A549 (cell line): ENCODE measurements around the gene HDAC6. TPM values are rescaled to one million over a fixed set of nuclear protein-coding genes. Genes with fewer than 3 reads are reported as not detected.
"Not testable (repeated sequence)": the region's sequence is repeated elsewhere in the genome, so short reads cannot be mapped to it uniquely, and the experiment has no call there.

Experiments used
- ATAC-seq, 2 experiments: fragments of 200-7000 bp in 1 of 2; fragments of >200 bp in 1 of 2; cut with Nextera tagmentation in 1 of 2; cut with Tn5 transposase in 1 of 2; 3 replicates each; pipeline versions ENCODE4 v1.8.0 to v1.9.1; 2018 to 2020; ENCODE audit warnings: mild to moderate bottlenecking in 1 of 2, moderate library complexity in 1 of 2
- CTCF ChIA-PET: fragments of 300-600 bp; sonication (Branson Sonifier 250); formaldehyde crosslinking; extraction: SDS; loops from one replicate; lab custom pipeline; 2021; ENCODE audit warnings: antibody characterized with exemption, inconsistent platforms; lab: Yijun Ruan, JAX
- POLR2A ChIA-PET: fragments of 350-600 bp; formaldehyde crosslinking; extraction: SDS; loops from one replicate; lab custom pipeline; 2021; ENCODE audit warnings: antibody characterized with exemption, inconsistent platforms; lab: Yijun Ruan, JAX
- DNase-seq, 2 experiments: peaks; one replicate each; pipeline versions ENCODE4 v3.0.0 to v3.0.0-alpha.2; 2011 to 2016; ENCODE audit warnings: low read depth in 1 of 2, low spot score in 1 of 2
- FAIRE-seq: peaks from 2 replicates; lab custom pipeline; 2011; peaks lifted over from hg19 to GRCh38; lab: Jason Lieb, UNC
- H3K27ac ChIP-seq, 2 experiments: fragments of >200 bp; sonication (Bioruptor Twin); formaldehyde crosslinking; 3 replicates each; pipeline ENCODE4 v1.5.1; 2016 to 2017
- H3K4me1 ChIP-seq: fragments of >200 bp; sonication (Bioruptor Twin); formaldehyde crosslinking; 3 replicates; pipeline ENCODE4 v1.6.1; 2016
- H3K4me2 ChIP-seq: fragments of >200 bp; sonication (Bioruptor Twin); formaldehyde crosslinking; 3 replicates; pipeline ENCODE4 v1.6.1; 2016
- H3K4me3 ChIP-seq: fragments of >200 bp; sonication (Bioruptor Twin); formaldehyde crosslinking; 3 replicates; pipeline ENCODE4 v1.5.1; 2016
- H3K9me3 ChIP-seq: fragments of >200 bp; sonication (Bioruptor Twin); formaldehyde crosslinking; 3 replicates; pipeline ENCODE4 v1.6.1; 2016
- ATOH8 ChIP-seq: fragments of 250-450 bp; sonication (Bioruptor Pico); IDR thresholded peaks from 2 replicates; pipeline ENCODE4 v1.5.0; 2020; ENCODE audit warnings: low read depth, mild to moderate bottlenecking, moderate library complexity
- CTCF ChIP-seq: fragments of >200 bp; sonication (Bioruptor Twin); formaldehyde crosslinking; IDR thresholded peaks from 3 replicates; pipeline ENCODE4 v1.5.1; 2016
- EHF ChIP-seq: fragments of 250-450 bp; sonication (Bioruptor Pico); IDR thresholded peaks from 2 replicates; pipeline ENCODE4 v1.5.0; 2020; ENCODE audit warnings: mild to moderate bottlenecking
- EP300 ChIP-seq, 2 experiments: fragments of >200 bp; sonication (Bioruptor Twin); formaldehyde crosslinking; IDR thresholded peaks; 2 replicates in 1 of 2; 3 replicates in 1 of 2; pipeline ENCODE4 v1.6.1; 2016 to 2017
- HMGXB4 ChIP-seq: fragments of 250-450 bp; sonication (Bioruptor Pico); IDR thresholded peaks from 2 replicates; pipeline ENCODE4 v1.5.0; 2021; ENCODE audit warnings: mild to moderate bottlenecking, moderate library complexity, borderline replicate concordance
- KDM1A ChIP-seq: fragments of 200-600 bp; sonication (generic); IDR thresholded peaks from 2 replicates; pipeline ENCODE4 v1.6.1; 2016; ENCODE audit warnings: low read depth, mild to moderate bottlenecking
- KDM5A ChIP-seq: fragments of 200-600 bp; sonication (generic); IDR thresholded peaks from 2 replicates; pipeline ENCODE4 v1.6.1; 2016; ENCODE audit warnings: antibody characterized with exemption, mild to moderate bottlenecking
- MAFK ChIP-seq: fragments of 450-650 bp; IDR thresholded peaks from 2 replicates; pipeline ENCODE4 v1.6.1; 2014; ENCODE audit not compliant: partially characterized antibody
- MAX ChIP-seq: IDR thresholded peaks from 2 replicates; pipeline ENCODE4 v1.6.1; 2012
- NFE2L2 ChIP-seq: fragments of 150-350 bp; conservative IDR thresholded peaks from 2 replicates; pipeline ENCODE4 v1.6.1; 2014; ENCODE audit warnings: low read length
- NR3C1 ChIP-seq: fragments of >200 bp; sonication (Bioruptor Twin); formaldehyde crosslinking; IDR thresholded peaks from 3 replicates; pipeline ENCODE4 v1.6.1; 2017
- POLR2A ChIP-seq: IDR thresholded peaks from 2 replicates; pipeline ENCODE4 v1.6.1; 2012; ENCODE audit warnings: mild to moderate bottlenecking, low read length
- RAD21 ChIP-seq, 2 experiments: fragments of >200 bp in 1 of 2; sonication (Bioruptor Twin) in 1 of 2; formaldehyde crosslinking in 1 of 2; IDR thresholded peaks in 1 of 2; conservative IDR thresholded peaks in 1 of 2; 2 replicates in 1 of 2; 3 replicates in 1 of 2; pipeline ENCODE4 v1.6.1; 2012 to 2018; ENCODE audit warnings: inconsistent platforms in 1 of 2
- RCOR1 ChIP-seq: fragments of 150-350 bp; IDR thresholded peaks from 2 replicates; pipeline ENCODE4 v1.6.1; 2014; ENCODE audit warnings: antibody characterized with exemption, low read length, low read depth
- REST ChIP-seq: fragments of 200-600 bp; sonication (generic); IDR thresholded peaks from 2 replicates; pipeline ENCODE4 v1.6.1; 2016; ENCODE audit warnings: antibody characterized with exemption, mild to moderate bottlenecking, moderate library complexity
- SMC3 ChIP-seq: fragments of >200 bp; sonication (Bioruptor Twin); formaldehyde crosslinking; IDR thresholded peaks from 3 replicates; pipeline ENCODE4 v1.6.1; 2018; ENCODE audit warnings: inconsistent platforms
- TP53 ChIP-seq: fragments of 250-450 bp; sonication (Bioruptor Pico); IDR thresholded peaks from 2 replicates; pipeline ENCODE4 v1.5.0; 2021; ENCODE audit warnings: mild to moderate bottlenecking, moderate library complexity
- USF2 ChIP-seq: fragments of 450-650 bp; IDR thresholded peaks from 2 replicates; pipeline ENCODE4 v1.6.1; 2014; ENCODE audit warnings: antibody characterized with exemption
- ZC3H11A ChIP-seq: fragments of 450-650 bp; IDR thresholded peaks from 2 replicates; pipeline ENCODE4 v1.6.1; 2014; ENCODE audit warnings: antibody characterized with exemption, mild to moderate bottlenecking
- ZNF302 ChIP-seq: fragments of 250-450 bp; sonication (Bioruptor Pico); IDR thresholded peaks from 2 replicates; pipeline ENCODE4 v1.9.0; 2021; ENCODE audit warnings: inconsistent platforms, mild to moderate bottlenecking, moderate library complexity
- WGBS: methylation state at CpG from one replicate; pipeline ENCODE4 v1.1.6; 2017; ENCODE audit errors: missing lambda C conversion rate; 5-methylcytosine and 5-hydroxymethylcytosine counted together
- polyA plus RNA-seq, 4 experiments: library from polyadenylated mRNA; depleted of rRNA in 3 of 4; stranded (reverse); fragments of >200 nt; fragmentation: RNase III in 1 of 4; extraction: RNeasy Plus Mini Kit Qiagen cat#74134 plus additional on column Dnase treatment in 1 of 4; gene quantifications; 2 replicates in 3 of 4; 3 replicates in 1 of 4; pipeline ENCODE4 v1.2.3, GENCODE V29; 2011 to 2017

The HDAC6 gene
- polyA plus RNA-seq, 2 of the 4 experiments (the other 2 are of a cell fraction): 50.6 to 52.1 TPM

- TF ChIP-seq CTCF (peak; percentile 34; the same call in 2 of the 3 replicates), REST (no peak), SMC3 (peak; percentile 34), RAD21 (conservative IDR thresholded peaks at IDR 0.05 in 1 of 2, IDR thresholded peaks at IDR 0.05 in 1 of 2) (peak; percentile 41 to 51; a peak in 4 of 5 replicates), USF2 (no peak), NR3C1 (no peak), NFE2L2 (no peak)
- POLR2A ChIA-PET: no interaction called here
- no peak overlapping the region for H3K27ac ChIP-seq
- H3K4me1 ChIP-seq: no peaks in the 10 kb centered on the region
- H3K4me3 ChIP-seq: no peak overlapping the region
- no peak for FAIRE-seq
- WGBS: 22% methylated on average over 5 of the region's 5 CpGs
- DNase-seq: peak in 1 of 2 experiments; percentile 29
- 0 out of 6 replicates have a peak, but pooled peaks of 1 of the 2 experiments have one; percentile 23 for ATAC-seq
- H3K4me2 ChIP-seq: peak overlapping the region; percentile 32; the same call in 1 of the 3 replicates
- no peaks in the 10 kb centered on the region for H3K9me3 ChIP-seq
- CTCF ChIA-PET: interaction anchor here (0.6 to 1.4 kb wide), 2 partner anchors 12 to 91 kb away, joined by 3 read pairs; no protein-coding TSS in a partner anchor
Measured at GRCh38 chrX:48854898-48855297, 53.0 kb downstream of the HDAC6 start.

GRCh38 chrX:48864210-48864609, 62.3 kb downstream of the HDAC6 start:
- ChIA-PET POLR2A (interaction anchor here (0.7 to 1.5 kb wide), 2 partner anchors 27 to 33 kb away, joined by 4 to 8 read pairs; partner anchors contain the start of genes PQBP1 and TIMM17B), CTCF (interaction anchor here (0.6 to 1.0 kb wide), 5 partner anchors 16 to 40 kb away, joined by 3 to 4 read pairs (median 3); no protein-coding TSS in a partner anchor)
- Histone ChIP-seq H3K4me1 (peaks cover 17% of the 10 kb centered on the region), H3K27ac (peak overlapping the region in 1 of 2 experiments; percentile 18; a peak in 2 of 6 replicates), H3K4me3 (no peak overlapping the region), H3K9me3 (no peaks in the 10 kb centered on the region), H3K4me2 (no peak overlapping the region)
- no peak for DNase-seq
- WGBS: 29% methylated on average over 4 of the region's 4 CpGs
- no peak for FAIRE-seq
- ATAC-seq: no peak
- TF ChIP-seq MAX: no peak
- TF ChIP-seq RCOR1: no peak
- no peak for TF ChIP-seq KDM1A
- TF ChIP-seq ZNF302: no peak
- no peak for TF ChIP-seq POLR2A
- TF ChIP-seq EHF (CRISPR knock-in tag): no peak
- no peak for TF ChIP-seq HMGXB4
- TF ChIP-seq TP53 (CRISPR knock-in tag): no peak
- no peak for TF ChIP-seq EP300 (IDR thresholded peaks at IDR 0.05)
- no peak for TF ChIP-seq MAFK
- TF ChIP-seq ZC3H11A: no peak
- TF ChIP-seq ATOH8 (CRISPR knock-in tag): no peak
- TF ChIP-seq KDM5A: no peak

GRCh38 chrX:48872017-48872416, 70.2 kb downstream of the HDAC6 start:
- H3K27ac ChIP-seq, H3K4me2 ChIP-seq, H3K9me3 ChIP-seq, H3K4me3 ChIP-seq, DNase-seq, POLR2A ChIA-PET, FAIRE-seq, ATAC-seq: not testable (repeated sequence)
- H3K4me1 ChIP-seq: peaks cover 13% of the 10 kb centered on the region
- CTCF ChIA-PET: interaction anchor here (0.6 kb wide), 1 partner anchor 73 kb away, joined by 3 read pairs; no protein-coding TSS in a partner anchor
- 0% methylated on average over 1 of the region's 2 CpGs for WGBS
